ENCODE measurements around the gene NAALADL1.

NAALADL1 gene

DNA sequence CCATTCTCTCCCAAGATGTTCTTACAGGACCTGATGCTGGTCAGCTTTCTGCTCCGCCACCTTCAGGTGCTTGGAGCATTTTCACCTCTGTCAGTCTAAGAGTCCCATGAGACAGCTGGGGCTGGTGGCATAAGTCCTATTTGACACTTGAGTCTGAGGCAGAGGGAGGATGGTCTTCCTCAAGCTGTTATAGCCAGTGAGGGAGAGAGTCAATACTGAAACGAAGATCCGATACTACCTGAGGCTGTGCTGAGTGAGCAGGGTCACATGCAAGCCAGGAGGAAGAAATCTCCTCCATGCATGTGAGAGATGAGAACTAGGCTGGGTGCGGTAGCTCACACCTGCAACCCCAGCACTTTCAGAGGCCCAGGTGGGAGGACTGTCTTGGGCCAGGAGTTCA lies 31.3 kb upstream of the NAALADL1 start:
- TF ChIP-seq, protein P1, sequence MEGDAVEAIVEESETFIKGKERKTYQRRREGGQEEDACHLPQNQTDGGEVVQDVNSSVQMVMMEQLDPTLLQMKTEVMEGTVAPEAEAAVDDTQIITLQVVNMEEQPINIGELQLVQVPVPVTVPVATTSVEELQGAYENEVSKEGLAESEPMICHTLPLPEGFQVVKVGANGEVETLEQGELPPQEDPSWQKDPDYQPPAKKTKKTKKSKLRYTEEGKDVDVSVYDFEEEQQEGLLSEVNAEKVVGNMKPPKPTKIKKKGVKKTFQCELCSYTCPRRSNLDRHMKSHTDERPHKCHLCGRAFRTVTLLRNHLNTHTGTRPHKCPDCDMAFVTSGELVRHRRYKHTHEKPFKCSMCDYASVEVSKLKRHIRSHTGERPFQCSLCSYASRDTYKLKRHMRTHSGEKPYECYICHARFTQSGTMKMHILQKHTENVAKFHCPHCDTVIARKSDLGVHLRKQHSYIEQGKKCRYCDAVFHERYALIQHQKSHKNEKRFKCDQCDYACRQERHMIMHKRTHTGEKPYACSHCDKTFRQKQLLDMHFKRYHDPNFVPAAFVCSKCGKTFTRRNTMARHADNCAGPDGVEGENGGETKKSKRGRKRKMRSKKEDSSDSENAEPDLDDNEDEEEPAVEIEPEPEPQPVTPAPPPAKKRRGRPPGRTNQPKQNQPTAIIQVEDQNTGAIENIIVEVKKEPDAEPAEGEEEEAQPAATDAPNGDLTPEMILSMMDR (IDR thresholded peaks at IDR 0.05; ENCODE audit: low read depth, low read length): no peak
- no peak for DNase-seq (ENCODE audit: low read depth, low spot score)
- H3K4me3 ChIP-seq (ENCODE audit: low read depth, low read length): no peak overlapping the region

GRCh38 chr11:65087827-65088226 lies 29.5 kb upstream of the NAALADL1 start:
- in situ Hi-C loops (cut with HindIII; ENCODE audit: low sequenced_read_pairs): no loop called here
- no peak for DNase-seq (ENCODE audit: low read depth, low spot score)
- H3K4me3 ChIP-seq (ENCODE audit: low read depth, low read length): no peak overlapping the region
- TF ChIP-seq, protein P1 (IDR thresholded peaks at IDR 0.05; ENCODE audit: low read depth, low read length): no peak

More for the DNA sequence above, 31.3 kb upstream of the NAALADL1 start:
- in situ Hi-C loops (cut with HindIII; ENCODE audit: low sequenced_read_pairs): no loop called here

GRCh38 chr11:65087216-65087615 lies 28.9 kb upstream of the NAALADL1 start:
- TF ChIP-seq, protein P1 (IDR thresholded peaks at IDR 0.05; ENCODE audit: low read depth, low read length): no peak
- in situ Hi-C loops (cut with HindIII; ENCODE audit: low sequenced_read_pairs): no loop called here
- no peak for DNase-seq (ENCODE audit: low read depth, low spot score)
- no peak overlapping the region for H3K4me3 ChIP-seq (ENCODE audit: low read depth, low read length)

DNA sequence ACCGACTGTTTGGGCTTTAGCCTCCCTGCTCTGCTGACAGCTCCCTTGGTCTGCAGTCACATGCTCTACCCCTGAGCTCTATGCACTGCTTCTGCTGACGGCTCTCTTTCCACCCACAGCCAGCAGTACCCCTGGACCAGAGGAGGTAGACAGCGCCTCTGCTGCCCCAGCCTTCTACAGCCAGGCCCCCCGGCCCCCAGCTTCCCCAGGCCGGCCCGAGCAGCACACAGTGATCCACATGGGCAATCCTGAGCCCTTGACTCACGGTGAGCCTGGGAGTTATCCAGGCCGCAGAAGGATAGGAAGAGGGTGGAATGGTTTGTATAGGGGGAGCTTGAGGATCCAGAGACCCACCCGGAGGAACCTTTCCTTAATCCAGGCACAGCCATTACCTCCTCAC lies 28.5 kb upstream of the NAALADL1 start:
- in situ Hi-C loops (cut with HindIII; ENCODE audit: low sequenced_read_pairs): no loop called here
- H3K4me3 ChIP-seq (ENCODE audit: low read depth, low read length): no peak overlapping the region

GRCh38 chr11:65085446-65085845 lies 27.1 kb upstream of the NAALADL1 start:
- TF ChIP-seq, protein P1 (IDR thresholded peaks at IDR 0.05; ENCODE audit: low read depth, low read length): no peak
- DNase-seq (ENCODE audit: low read depth, low spot score): no peak
- H3K4me3 ChIP-seq (ENCODE audit: low read depth, low read length): no peak overlapping the region
- in situ Hi-C loops (cut with HindIII; ENCODE audit: low sequenced_read_pairs): no loop called here

More for the DNA sequence above, 28.5 kb upstream of the NAALADL1 start:
- TF ChIP-seq, protein P1 (IDR thresholded peaks at IDR 0.05; ENCODE audit: low read depth, low read length): no peak
- DNase-seq (ENCODE audit: low read depth, low spot score): no peak

- TF ChIP-seq, protein P1 (IDR thresholded peaks at IDR 0.05; ENCODE audit: low read depth, low read length): no peak
- in situ Hi-C loops (cut with HindIII; ENCODE audit: low sequenced_read_pairs): no loop called here
- H3K4me3 ChIP-seq (ENCODE audit: low read depth, low read length): peak overlapping the region; percentile 81
- DNase-seq (ENCODE audit: low read depth, low spot score): no peak
Measured at GRCh38 chr11:65084598-65085375, 26.4 kb upstream of the NAALADL1 start.

Measured in astrocyte of the spinal cord (primary cell).